ENCODE results near the gene COL5A1.

COL5A1 gene

GRCh38 chr9:134766587-134766986 is 125.0 kb downstream of the COL5A1 start:
- DNase-seq (ENCODE audit: extremely low read depth, low read depth), result no peak
- TF ChIP-seq CTCF (IDR thresholded peaks at IDR 0.05; ENCODE audit: low read depth, low read length), result no peak

GRCh38 chr9:134768332-134768708 is 126.7 kb downstream of the COL5A1 start:
- TF ChIP-seq CTCF (IDR thresholded peaks at IDR 0.05; ENCODE audit: low read depth, low read length), result no peak
- DNase-seq (ENCODE audit: extremely low read depth, low read depth), result no peak

- DNase-seq (ENCODE audit: extremely low read depth, low read depth), result peak; percentile 35
- no peak for TF ChIP-seq CTCF (IDR thresholded peaks at IDR 0.05; ENCODE audit: low read depth, low read length)
These were observed 127.2 kb downstream of the COL5A1 start for GRCh38 chr9:134768709-134769351.

GRCh38 chr9:134770972-134771971 is 129.7 kb downstream of the COL5A1 start:
- TF ChIP-seq CTCF (IDR thresholded peaks at IDR 0.05; ENCODE audit: low read depth, low read length), result no peak
- no peak for DNase-seq (ENCODE audit: extremely low read depth, low read depth)

- TF ChIP-seq CTCF (IDR thresholded peaks at IDR 0.05; ENCODE audit: low read depth, low read length), result no peak
- no peak for DNase-seq (ENCODE audit: extremely low read depth, low read depth)
These were observed 130.7 kb downstream of the COL5A1 start for GRCh38 chr9:134772331-134772730.

- TF ChIP-seq CTCF (IDR thresholded peaks at IDR 0.05; ENCODE audit: low read depth, low read length), result no peak
These were observed 132.2 kb downstream of the COL5A1 start for GRCh38 chr9:134773842-134774241.

GRCh38 chr9:134774410-134774809 is 132.8 kb downstream of the COL5A1 start:
- TF ChIP-seq CTCF (IDR thresholded peaks at IDR 0.05; ENCODE audit: low read depth, low read length), result no peak
- DNase-seq (ENCODE audit: extremely low read depth, low read depth), result no peak

More at GRCh38 chr9:134773842-134774241, 132.2 kb downstream of the COL5A1 start:
- DNase-seq (ENCODE audit: extremely low read depth, low read depth), result no peak

Measured in AG09319 (cell line).